ENCODE data around the gene SLC25A29. TPM values are rescaled to one million over a fixed set of nuclear protein-coding genes. Genes with fewer than 3 reads are reported as not detected.
"Not testable (repeated sequence)": the region's sequence is repeated elsewhere in the genome, so short reads cannot be mapped to it uniquely, and the experiment has no call there.

Gene SLC25A29
- total RNA-seq, 4 donors from 2014 or later, result 29.7 to 72.2 (median 50.2) TPM

- TF ChIP-seq, protein P1, sequence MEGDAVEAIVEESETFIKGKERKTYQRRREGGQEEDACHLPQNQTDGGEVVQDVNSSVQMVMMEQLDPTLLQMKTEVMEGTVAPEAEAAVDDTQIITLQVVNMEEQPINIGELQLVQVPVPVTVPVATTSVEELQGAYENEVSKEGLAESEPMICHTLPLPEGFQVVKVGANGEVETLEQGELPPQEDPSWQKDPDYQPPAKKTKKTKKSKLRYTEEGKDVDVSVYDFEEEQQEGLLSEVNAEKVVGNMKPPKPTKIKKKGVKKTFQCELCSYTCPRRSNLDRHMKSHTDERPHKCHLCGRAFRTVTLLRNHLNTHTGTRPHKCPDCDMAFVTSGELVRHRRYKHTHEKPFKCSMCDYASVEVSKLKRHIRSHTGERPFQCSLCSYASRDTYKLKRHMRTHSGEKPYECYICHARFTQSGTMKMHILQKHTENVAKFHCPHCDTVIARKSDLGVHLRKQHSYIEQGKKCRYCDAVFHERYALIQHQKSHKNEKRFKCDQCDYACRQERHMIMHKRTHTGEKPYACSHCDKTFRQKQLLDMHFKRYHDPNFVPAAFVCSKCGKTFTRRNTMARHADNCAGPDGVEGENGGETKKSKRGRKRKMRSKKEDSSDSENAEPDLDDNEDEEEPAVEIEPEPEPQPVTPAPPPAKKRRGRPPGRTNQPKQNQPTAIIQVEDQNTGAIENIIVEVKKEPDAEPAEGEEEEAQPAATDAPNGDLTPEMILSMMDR (IDR thresholded peaks at IDR 0.05), result no peak
- DNase-seq (ENCODE audit: low spot score) (no peak), ATAC-seq (ENCODE audit: low FRiP score) (no peak)
Observed at GRCh38 chr14:100346306-100347091, 40.3 kb upstream of the SLC25A29 start.

- TF ChIP-seq, protein P1 (IDR thresholded peaks at IDR 0.05), result no peak
- ATAC-seq (ENCODE audit: low FRiP score) (no peak), DNase-seq (ENCODE audit: low spot score) (no peak)
Observed at GRCh38 chr14:100345711-100346110, 39.5 kb upstream of the SLC25A29 start.

DNA sequence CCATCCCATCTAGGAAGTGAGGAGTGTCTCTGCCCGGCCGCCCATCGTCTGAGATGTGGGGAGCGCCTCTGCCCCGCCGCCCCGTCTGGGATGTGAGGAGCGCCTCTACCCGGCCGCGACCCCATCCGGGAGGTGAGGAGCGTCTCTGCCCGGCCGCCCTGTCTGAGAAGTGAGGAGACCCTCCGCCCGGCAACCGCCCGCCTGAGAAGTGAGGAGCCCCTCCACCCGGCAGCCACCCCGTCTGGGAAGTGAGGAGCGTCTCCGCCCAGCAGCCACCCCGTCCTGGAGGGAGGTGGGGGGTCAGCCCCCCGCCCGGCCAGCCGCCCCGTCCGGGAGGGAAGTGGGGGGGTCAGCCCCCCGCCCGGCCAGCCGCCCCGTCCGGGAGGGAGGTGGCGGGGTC is 38.4 kb upstream of the SLC25A29 start:
- not testable (repeated sequence) for DNase-seq (ENCODE audit: low spot score); ATAC-seq (ENCODE audit: low FRiP score)

- DNase-seq (ENCODE audit: low spot score); ATAC-seq (ENCODE audit: low FRiP score): not testable (repeated sequence)
Observed at GRCh38 chr14:100342826-100343225, 36.6 kb upstream of the SLC25A29 start.

GRCh38 chr14:100342195-100342594 is 36.0 kb upstream of the SLC25A29 start:
- ATAC-seq (ENCODE audit: low FRiP score) (no peak), DNase-seq (ENCODE audit: low spot score) (peak; percentile 17)
- TF ChIP-seq, protein P1 (IDR thresholded peaks at IDR 0.05), result no peak

- TF ChIP-seq, protein P1 (IDR thresholded peaks at IDR 0.05), result no peak
- peak; percentile 65 for ATAC-seq (ENCODE audit: low FRiP score)
- peak; percentile 31 for DNase-seq (ENCODE audit: low spot score)
Observed at GRCh38 chr14:100341301-100342031, 35.2 kb upstream of the SLC25A29 start.

DNA sequence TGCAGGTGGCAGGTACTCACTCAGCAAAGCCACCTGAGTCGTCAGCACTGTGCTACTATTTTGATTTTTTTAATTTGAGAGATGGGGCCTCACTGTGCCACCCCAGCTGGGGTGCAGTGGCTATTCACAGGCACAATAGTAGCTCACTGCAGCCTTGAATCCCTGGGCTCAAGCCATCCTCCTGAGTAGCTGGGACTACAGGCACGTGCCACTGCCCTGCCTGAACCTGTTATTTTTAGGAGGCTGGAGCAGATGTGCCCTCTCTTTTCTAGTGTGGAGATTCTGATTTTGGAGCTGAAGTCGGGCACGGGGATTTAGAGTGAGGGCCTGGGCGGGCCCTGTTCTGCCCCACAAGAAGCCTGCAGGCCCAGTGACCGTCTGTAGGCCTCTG is 34.2 kb upstream of the SLC25A29 start:
- TF ChIP-seq, protein P1 (IDR thresholded peaks at IDR 0.05), result no peak
- DNase-seq (ENCODE audit: low spot score), result peak; percentile 20
- ATAC-seq (ENCODE audit: low FRiP score), result no peak
